Heart right ventricle (tissue), 16 donors: Measurements from ENCODE around the gene BEX5. TPM values are rescaled to one million over a fixed set of nuclear protein-coding genes. Genes with fewer than 3 reads are reported as not detected.
"Not testable (repeated sequence)": the region's sequence is repeated elsewhere in the genome, so short reads cannot be mapped to it uniquely, and the experiment has no call there.

Experiments
- ATAC-seq, 8 donors: fragments of 200-7000 bp; cut with Tn5 transposase; one replicate each; pipeline ENCODE4 v1.9.1; 2020; ENCODE audit warnings: mild to moderate bottlenecking in 8 of 8, moderate library complexity in 8 of 8, moderate number of reproducible peaks in 1 of 8
- DNase-seq, 2 donors: peaks; one replicate each; pipeline ENCODE4 v3.0.0-alpha.2; 2020
- H3K27ac ChIP-seq, 10 donors: fragments of 200-600 bp; sonication (generic) in 2 of 10; one replicate each; pipeline versions ENCODE4 v1.5.0 to v1.8.0; 2020 to 2022; ENCODE audit warnings: mild to moderate bottlenecking in 3 of 10
- H3K27me3 ChIP-seq, 7 donors: fragments of 200-600 bp; one replicate each; pipeline ENCODE4 v1.8.0; 2021 to 2022; ENCODE audit warnings: mild to moderate bottlenecking in 2 of 7
- H3K36me3 ChIP-seq, 9 donors: fragments of 200-600 bp; sonication (generic) in 1 of 9; one replicate each; pipeline versions ENCODE4 v1.5.0 to v1.8.0; 2020 to 2022; ENCODE audit warnings: mild to moderate bottlenecking in 2 of 9
- H3K4me1 ChIP-seq, 9 donors: fragments of 200-600 bp; sonication (generic) in 1 of 9; one replicate each; pipeline versions ENCODE4 v1.5.0 to v1.8.0; 2020 to 2022; ENCODE audit warnings: mild to moderate bottlenecking in 4 of 9
- H3K4me3 ChIP-seq, 10 donors: fragments of 200-600 bp; sonication (generic) in 2 of 10; one replicate each; pipeline versions ENCODE4 v1.5.0 to v1.8.0; 2020 to 2022; ENCODE audit warnings: mild to moderate bottlenecking in 7 of 10, moderate library complexity in 2 of 10
- H3K9me3 ChIP-seq, 11 donors: fragments of 200-600 bp in 10 of 11; sonication (generic) in 2 of 11; one replicate each; pipeline versions ENCODE4 v1.5.0 to v1.8.0; 2013 to 2022; ENCODE audit warnings: mild to moderate bottlenecking in 2 of 11, control low read depth in 1 of 11, moderate library complexity in 1 of 11
- CTCF ChIP-seq, 9 donors: fragments of 200-600 bp; sonication (generic) in 2 of 9; IDR thresholded peaks; one replicate each; pipeline versions ENCODE4 v1.5.0 to v1.8.0; 2021 to 2022; ENCODE audit warnings: antibody characterized with exemption in 9 of 9, mild to moderate bottlenecking in 5 of 9, moderate library complexity in 1 of 9
- WGBS, 2 donors: extraction: QIAGEN DNeasy Blood & Tissue Kit; methylation state at CpG; one replicate each; pipeline ENCODE4 v1.1.7; 2013; ENCODE audit warnings: inconsistent platforms in 1 of 2; 5-methylcytosine and 5-hydroxymethylcytosine counted together
- intact Hi-C, 10 donors: fragments of 100-400 bp; cut with DNase I; formaldehyde crosslinking; loops; one replicate each; pipeline versions ENCODE4 v1.11.1 to v1.14.2; 2022
- polyA plus RNA-seq, 2 donors: library from polyadenylated mRNA; stranded (reverse); fragments of 200-250 nt; gene quantifications; one replicate each; pipeline ENCODE4 v1.2.3, GENCODE V29; 2013
- total RNA-seq, 10 donors: library from RNA; stranded (reverse); fragmentation: NEBNext Ultra II Directional in 3 of 10; extraction: Animal tissue kit (Norgen Biotek cat#: 25700) in 3 of 10; gene quantifications; one replicate each; pipeline versions ENCODE4 v1.2.1 to v1.2.4, GENCODE V29; 2021 to 2023
- donor health status: Arrhythmogenic right ventricular cardiomyopathy.
- donor health status: ischemic (EF 13 %, LVEDD 7.1; RV severe dilation, severe dysfunction).
- donor health status: healthy with polysubstance abuse.
- donor health status: DM: no; HTN: yes; CAD: no.
- donor health status: DM: no; HTN: no; CAD: no.
- donor health status: ischemic (EF 25% LVEDD 6.9; RV normal size, moderate dysfunction).
- donor health status: ischemic (EF 25% LVEDD 5.7; RV mildly dilated, moderate dysfunction).
- donor health status: healthy.
- donor health status: DM: yes; HTN: yes; CAD: no.
- donor health status: Ischemic cardiomyopathy.
- donor health status: ischemic (EF 35%, LVEDD 5.7; RV mildly dilated, moderate dysfunction).
- donor health status: nonischemic (EF 11% LVEDD 7.7; RV severe dilation, severe dysfunction).
- donor health status: DM: yes; HTN: yes; CAD: no.
- donor health status: PGD.
- donor health status: ischemic (EF 29% LVEDD 5.4; RV normal size, mild dysfunction).
- donor health status: nonischemic (EF 23%, LVEDD 6.1; RV moderate dilation, normal function).

Gene BEX5
- total and polyA plus RNA-seq, 12 donors: 0.17 to 2.1 (median 0.90) TPM

DNA sequence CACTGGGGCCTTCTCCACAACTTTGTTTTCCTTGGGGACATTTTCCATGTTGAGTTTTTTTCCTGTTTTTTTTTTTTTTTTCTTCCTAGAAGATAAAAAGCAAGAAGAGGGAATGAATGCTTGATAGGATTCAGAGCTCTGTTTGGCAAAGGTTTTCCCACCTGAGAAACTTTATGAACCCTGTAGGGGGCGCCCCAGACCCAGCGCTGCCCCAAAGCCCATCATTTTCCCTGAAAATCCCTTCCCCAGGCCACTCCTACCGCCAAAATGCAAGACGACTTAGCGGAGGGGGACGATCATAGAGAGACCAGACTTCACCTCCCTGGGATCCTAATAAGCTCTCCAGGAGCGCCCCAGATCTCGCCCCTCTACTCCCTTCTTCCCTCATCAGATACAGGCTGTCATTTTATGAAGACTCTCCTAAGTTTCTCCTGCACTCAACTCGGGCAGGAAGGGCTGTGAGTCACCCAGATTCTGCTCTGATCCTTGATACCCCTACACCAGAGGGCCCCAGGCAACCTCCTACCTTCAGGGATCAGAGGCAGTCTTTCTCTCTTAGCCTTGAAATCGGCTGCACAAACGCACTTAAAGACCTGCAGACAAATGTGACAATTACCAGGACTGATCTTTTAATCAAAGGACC is 1.4 kb downstream of the BEX5 start:
- no peaks in the 10 kb centered on the region for H3K36me3 ChIP-seq
- no peaks in the 10 kb centered on the region for H3K9me3 ChIP-seq
- H3K4me1 ChIP-seq: no peaks in the 10 kb centered on the region
- 5 to 6% methylated on average over 11 of the region's 11 CpGs for WGBS, 2 donors
- no peak overlapping the region for H3K4me3 ChIP-seq
- intact Hi-C loops: no loop called here
- TF ChIP-seq CTCF (IDR thresholded peaks at IDR 0.05): peak in 4 of 9 donors; percentile 20 to 31 (median 26)
- no peak for ATAC-seq
- no peak overlapping the region for H3K27ac ChIP-seq
- H3K27me3 ChIP-seq: peaks cover 0 to 65% (median 0%) of the 10 kb centered on the region in 7 donors
- DNase-seq: no peak

- H3K4me1 ChIP-seq, H3K4me3 ChIP-seq, H3K9me3 ChIP-seq, H3K27ac ChIP-seq, ATAC-seq, intact Hi-C loops, H3K36me3 ChIP-seq, DNase-seq: not testable (repeated sequence)
- 1 to 3% methylated on average over 7 to 19 of the region's 31 CpGs for WGBS, 2 donors
- peaks cover 0 to 85% (median 2%) of the 10 kb centered on the region in 7 donors for H3K27me3 ChIP-seq
Observed at GRCh38 chrX:102142274-102142673, 13.5 kb downstream of the BEX5 start, which contains the start of gene TCEAL6. Gene TCEAL6, minus strand, starts transcription at chrX:102142481.

GRCh38 chrX:102141631-102142030 is 14.1 kb downstream of the BEX5 start:
- ATAC-seq: not testable (repeated sequence)

GRCh38 chrX:102140876-102141275 is 14.9 kb downstream of the BEX5 start:
- DNase-seq, ATAC-seq, H3K4me1 ChIP-seq, H3K4me3 ChIP-seq, H3K9me3 ChIP-seq, H3K36me3 ChIP-seq, H3K27ac ChIP-seq, intact Hi-C loops: not testable (repeated sequence)
- WGBS, 2 donors: 35 to 53% methylated on average over 13 to 16 of the region's 16 CpGs
- H3K27me3 ChIP-seq: peaks cover 0 to 87% (median 2%) of the 10 kb centered on the region in 7 donors

More at GRCh38 chrX:102141631-102142030, 14.1 kb downstream of the BEX5 start:
- H3K9me3 ChIP-seq, H3K36me3 ChIP-seq, H3K4me3 ChIP-seq, H3K4me1 ChIP-seq, intact Hi-C loops, DNase-seq, H3K27ac ChIP-seq: not testable (repeated sequence)
- H3K27me3 ChIP-seq: peaks cover 0 to 85% (median 2%) of the 10 kb centered on the region in 7 donors
- 14 to 23% methylated on average over 12 to 19 of the region's 19 CpGs for WGBS, 2 donors

- Histone ChIP-seq H3K36me3 (no peaks in the 10 kb centered on the region), H3K4me1 (no peaks in the 10 kb centered on the region), H3K27ac (no peak overlapping the region), H3K9me3 (no peaks in the 10 kb centered on the region), H3K27me3 (peaks cover 0 to 87% (median 2%) of the 10 kb centered on the region in 7 donors), H3K4me3 (no peak overlapping the region)
- TF ChIP-seq CTCF (IDR thresholded peaks at IDR 0.05): no peak
- no peak for ATAC-seq
- WGBS, 2 donors: 34 to 37% methylated on average over 4 of the region's 4 CpGs
- intact Hi-C loops: no loop called here
- DNase-seq: no peak
Observed at GRCh38 chrX:102138064-102138463, 17.7 kb downstream of the BEX5 start.

DNA sequence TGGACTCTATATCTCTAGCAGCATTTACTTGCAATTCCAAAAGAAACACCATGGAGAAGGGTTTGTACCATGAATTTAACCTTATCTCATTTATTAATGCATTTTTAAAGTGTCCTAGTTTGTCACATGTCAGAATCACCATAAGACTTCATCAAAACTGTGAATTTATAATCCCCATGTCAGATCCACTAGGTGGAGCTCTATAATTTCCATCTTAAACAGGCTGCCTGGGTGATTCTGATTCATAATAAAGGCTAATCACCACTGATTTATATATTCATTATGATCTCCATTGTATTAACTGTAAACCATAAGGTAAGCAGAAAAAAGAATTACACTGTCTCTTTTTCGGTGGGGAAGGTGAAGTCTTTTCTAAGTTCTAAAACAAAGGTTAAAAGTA is 26.3 kb downstream of the BEX5 start:
- no peaks in the 10 kb centered on the region for H3K4me1 ChIP-seq
- DNase-seq (no peak), ATAC-seq (no peak)
- WGBS, 2 donors: 64 to 74% methylated on average over 1 of the region's 1 CpG
- no peaks in the 10 kb centered on the region for H3K36me3 ChIP-seq
- H3K27me3 ChIP-seq: peaks cover 0 to 91% (median 4%) of the 10 kb centered on the region in 7 donors
- intact Hi-C loops: no loop called here
- H3K9me3 ChIP-seq: no peaks in the 10 kb centered on the region
- H3K4me3 ChIP-seq: no peak overlapping the region
- H3K27ac ChIP-seq: no peak overlapping the region
- peak in 7 of 9 donors; percentile 22 to 45 (median 26) for TF ChIP-seq CTCF (IDR thresholded peaks at IDR 0.05)
